Amniotic epithelial cell (primary cell): Measurements from ENCODE around the gene CA11.
"Not testable (repeated sequence)": the region's sequence is repeated elsewhere in the genome, so short reads cannot be mapped to it uniquely, and the experiment has no call there.

Experiments
- DNase-seq: peaks from one replicate; pipeline ENCODE4 v3.0.0-alpha.2; 2010; ENCODE audit warnings: low read depth

The CA11 gene

GRCh38 chr19:48669903-48670668 is 24.1 kb upstream of the CA11 start:
- no peak for DNase-seq

- no peak for DNase-seq
Measured at GRCh38 chr19:48668761-48669160, 22.8 kb upstream of the CA11 start.

- DNase-seq: no peak
Measured at GRCh38 chr19:48668332-48668731, 22.3 kb upstream of the CA11 start.

- DNase-seq: no peak
Measured at GRCh38 chr19:48665786-48666185, 19.8 kb upstream of the CA11 start.

- DNase-seq: no peak
Measured at GRCh38 chr19:48664476-48664875, 18.5 kb upstream of the CA11 start.

GRCh38 chr19:48663667-48664066 is 17.7 kb upstream of the CA11 start:
- no peak for DNase-seq

- DNase-seq: no peak
Measured at GRCh38 chr19:48661711-48662090, 15.7 kb upstream of the CA11 start.

GRCh38 chr19:48660852-48661710 is 15.1 kb upstream of the CA11 start:
- peak; percentile 89 for DNase-seq

- peak; percentile 66 for DNase-seq
Measured at GRCh38 chr19:48659768-48660167, 13.8 kb upstream of the CA11 start.

GRCh38 chr19:48658483-48658882 is 12.5 kb upstream of the CA11 start:
- DNase-seq: no peak

- not testable (repeated sequence) for DNase-seq
Measured at GRCh38 chr19:48657828-48658227, 11.8 kb upstream of the CA11 start.

GRCh38 chr19:48656840-48657474 is 11.0 kb upstream of the CA11 start:
- peak; percentile 86 for DNase-seq

- peak; percentile 39 for DNase-seq
Measured at GRCh38 chr19:48654299-48655059, 8.5 kb upstream of the CA11 start.

- DNase-seq: no peak
Measured at GRCh38 chr19:48651683-48652048, 5.7 kb upstream of the CA11 start.

GRCh38 chr19:48650974-48651682 is 5.1 kb upstream of the CA11 start:
- no peak for DNase-seq

GRCh38 chr19:48648134-48648533 is 2.1 kb upstream of the CA11 start:
- DNase-seq: no peak

- peak; percentile 84 for DNase-seq
Measured at GRCh38 chr19:48646722-48647216, 782 bp upstream of the CA11 start.

GRCh38 chr19:48645620-48646000 is 377 bp downstream of the CA11 start:
- DNase-seq: no peak

- DNase-seq: peak; percentile 82
Measured at GRCh38 chr19:48644839-48645619, 958 bp downstream of the CA11 start.

GRCh38 chr19:48644355-48644754 is 1.6 kb downstream of the CA11 start:
- DNase-seq: no peak

- DNase-seq: no peak
Measured at GRCh38 chr19:48642862-48643261, 3.1 kb downstream of the CA11 start.
